22Rv1 (cell line): Measurements from ENCODE around the gene RBM33.

Experiments used
- ZFX ChIP-seq: fragments of 450-650 bp; IDR thresholded peaks from 2 replicates; pipeline ENCODE4 v1.6.1; 2017; ENCODE audit warnings: antibody characterized with exemption, borderline replicate concordance
- TF ChIP-seq, protein P1 (sequence below): fragments of 450-650 bp; IDR thresholded peaks from 2 replicates; pipeline ENCODE4 v1.5.1; 2017; ENCODE audit warnings: mild to moderate bottlenecking

DNA sequence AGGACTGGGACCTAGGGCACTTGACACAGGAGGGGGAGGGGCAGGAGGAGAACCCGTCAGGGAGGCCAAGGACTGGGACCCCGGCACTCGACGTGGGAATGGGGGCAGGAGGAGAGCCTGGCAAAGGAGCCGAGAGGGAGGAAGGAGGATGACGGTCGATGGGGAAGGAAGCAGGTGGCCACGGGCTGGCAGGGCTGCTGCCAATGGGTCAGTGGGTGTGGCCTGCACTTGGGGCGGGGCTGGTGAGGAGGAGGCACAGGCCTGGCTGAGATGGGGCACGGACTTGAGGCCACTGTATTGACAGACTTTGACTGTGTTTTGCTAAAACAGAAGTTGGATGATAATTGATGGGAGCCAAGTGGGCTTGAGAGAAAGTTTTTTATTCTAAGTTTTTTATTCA lies 68.9 kb downstream of the RBM33 start:
- TF ChIP-seq, protein P1, sequence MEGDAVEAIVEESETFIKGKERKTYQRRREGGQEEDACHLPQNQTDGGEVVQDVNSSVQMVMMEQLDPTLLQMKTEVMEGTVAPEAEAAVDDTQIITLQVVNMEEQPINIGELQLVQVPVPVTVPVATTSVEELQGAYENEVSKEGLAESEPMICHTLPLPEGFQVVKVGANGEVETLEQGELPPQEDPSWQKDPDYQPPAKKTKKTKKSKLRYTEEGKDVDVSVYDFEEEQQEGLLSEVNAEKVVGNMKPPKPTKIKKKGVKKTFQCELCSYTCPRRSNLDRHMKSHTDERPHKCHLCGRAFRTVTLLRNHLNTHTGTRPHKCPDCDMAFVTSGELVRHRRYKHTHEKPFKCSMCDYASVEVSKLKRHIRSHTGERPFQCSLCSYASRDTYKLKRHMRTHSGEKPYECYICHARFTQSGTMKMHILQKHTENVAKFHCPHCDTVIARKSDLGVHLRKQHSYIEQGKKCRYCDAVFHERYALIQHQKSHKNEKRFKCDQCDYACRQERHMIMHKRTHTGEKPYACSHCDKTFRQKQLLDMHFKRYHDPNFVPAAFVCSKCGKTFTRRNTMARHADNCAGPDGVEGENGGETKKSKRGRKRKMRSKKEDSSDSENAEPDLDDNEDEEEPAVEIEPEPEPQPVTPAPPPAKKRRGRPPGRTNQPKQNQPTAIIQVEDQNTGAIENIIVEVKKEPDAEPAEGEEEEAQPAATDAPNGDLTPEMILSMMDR = no peak
- TF ChIP-seq ZFX = no peak
